Inflammatory macrophage treated with lipopolysaccharide for 4 hours (primary cell): Measurements from ENCODE around the gene ERCC5.

Experiments
- DNase-seq: peaks from one replicate; pipeline ENCODE4 v3.0.0-alpha.2; 2020

Gene ERCC5

DNA sequence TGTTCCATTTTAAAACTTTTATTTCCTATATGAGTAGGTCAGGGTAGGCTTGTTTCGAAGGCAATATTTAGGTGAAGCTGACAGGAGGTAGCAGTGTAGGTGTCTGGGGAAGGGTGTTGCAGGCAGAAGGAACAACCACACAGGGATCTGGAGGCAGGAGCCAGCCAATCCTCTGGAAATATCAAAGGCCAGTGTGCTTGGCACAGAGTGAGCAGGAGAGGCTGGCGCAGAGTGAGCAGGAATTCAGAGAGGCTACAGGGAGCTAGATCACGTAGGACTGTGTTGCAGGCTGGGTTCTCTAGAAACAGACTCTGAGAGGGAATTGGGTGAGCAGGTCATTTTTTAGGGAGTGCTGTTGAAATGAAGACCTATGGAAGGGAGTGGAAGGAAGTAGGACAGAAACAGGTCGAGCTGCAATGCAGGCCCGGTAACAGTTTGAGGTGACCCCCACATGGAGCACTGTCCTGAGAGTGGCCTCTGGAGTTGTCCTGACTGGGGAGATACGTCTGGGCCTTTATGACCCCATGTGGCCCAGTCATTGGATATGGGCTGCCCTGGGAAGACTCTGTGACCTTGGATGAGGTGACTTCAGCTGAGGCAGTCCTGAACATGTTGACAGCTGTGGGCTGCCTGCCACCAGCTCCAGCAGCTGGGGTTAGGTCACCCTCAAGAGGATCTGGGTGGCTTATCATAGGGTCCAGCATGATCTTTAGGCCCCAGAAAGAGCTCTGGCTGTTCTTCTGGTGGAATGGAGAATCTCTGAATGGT, 51.7 kb downstream of the ERCC5 start:
- DNase-seq: no peak

DNA sequence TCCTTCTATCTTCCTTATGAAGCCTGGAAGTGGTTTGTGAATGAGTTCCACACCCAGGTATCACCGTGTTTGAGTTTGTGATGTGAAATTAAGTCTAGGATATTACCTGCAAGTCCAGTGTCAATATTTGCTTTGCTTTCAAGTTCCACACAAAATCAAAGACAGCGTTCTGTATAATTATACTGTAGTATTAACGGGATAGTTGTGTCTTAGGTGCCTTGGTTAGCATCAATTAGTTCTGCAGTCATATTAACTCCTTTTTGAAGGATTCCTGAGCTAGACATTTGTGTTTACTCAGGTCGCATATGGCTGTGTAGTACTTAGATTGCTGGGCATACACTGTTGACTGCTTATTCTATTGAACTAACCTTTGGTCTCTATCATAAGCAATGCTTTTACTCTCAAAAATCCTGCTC, 54.4 kb downstream of the ERCC5 start:
- no peak for DNase-seq

DNA sequence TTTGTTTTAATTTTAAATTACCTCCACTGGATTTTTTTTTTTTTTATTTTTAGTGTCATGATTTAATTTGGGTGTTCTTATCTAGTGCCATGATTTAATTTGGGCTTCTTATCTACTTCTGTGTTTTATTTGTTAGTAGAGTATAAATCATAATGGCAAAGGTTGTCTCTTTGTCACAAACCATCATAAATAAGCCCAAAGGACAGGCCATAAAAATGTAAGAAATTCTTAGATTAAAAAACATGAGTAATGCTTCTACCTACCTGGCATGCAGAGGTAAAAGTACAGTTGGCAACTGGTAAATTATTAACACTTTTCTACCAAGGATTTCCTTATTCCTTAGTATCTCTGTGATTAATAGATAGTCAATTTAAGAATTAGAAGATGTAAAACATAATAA, 55.2 kb downstream of the ERCC5 start:
- DNase-seq: no peak

DNA sequence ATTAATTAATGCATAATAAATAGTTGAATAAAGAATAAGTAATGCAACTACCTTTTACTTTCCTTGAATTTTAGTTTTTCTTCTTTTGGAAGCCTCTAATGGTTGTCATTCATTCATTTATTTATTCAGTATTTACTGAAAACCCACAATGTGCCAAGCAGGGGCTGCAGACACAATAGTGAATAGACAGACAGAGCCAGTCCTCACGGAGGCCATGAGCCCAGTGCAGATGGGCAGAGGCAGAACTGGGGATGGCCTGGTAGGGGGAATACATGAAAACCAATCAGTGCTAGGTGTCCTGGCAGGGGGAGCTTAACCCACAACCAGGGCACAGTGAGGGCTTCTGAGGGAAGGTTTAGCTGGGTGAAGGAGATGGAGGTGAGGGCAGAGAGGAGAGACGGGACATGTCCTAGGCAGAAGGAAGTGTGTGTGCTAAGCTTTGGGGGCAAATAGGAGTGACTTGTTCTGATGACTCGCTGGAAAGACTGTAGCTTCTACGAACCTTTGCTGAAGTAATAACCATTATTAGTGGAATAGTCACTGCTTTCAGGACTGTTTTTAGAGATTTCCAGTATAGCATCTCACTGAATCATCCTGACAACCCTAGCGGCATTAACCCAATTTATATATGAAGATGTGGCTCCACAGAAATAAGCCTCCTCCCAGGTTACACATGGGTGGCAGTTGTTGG, 55.9 kb downstream of the ERCC5 start:
- no peak for DNase-seq

DNA sequence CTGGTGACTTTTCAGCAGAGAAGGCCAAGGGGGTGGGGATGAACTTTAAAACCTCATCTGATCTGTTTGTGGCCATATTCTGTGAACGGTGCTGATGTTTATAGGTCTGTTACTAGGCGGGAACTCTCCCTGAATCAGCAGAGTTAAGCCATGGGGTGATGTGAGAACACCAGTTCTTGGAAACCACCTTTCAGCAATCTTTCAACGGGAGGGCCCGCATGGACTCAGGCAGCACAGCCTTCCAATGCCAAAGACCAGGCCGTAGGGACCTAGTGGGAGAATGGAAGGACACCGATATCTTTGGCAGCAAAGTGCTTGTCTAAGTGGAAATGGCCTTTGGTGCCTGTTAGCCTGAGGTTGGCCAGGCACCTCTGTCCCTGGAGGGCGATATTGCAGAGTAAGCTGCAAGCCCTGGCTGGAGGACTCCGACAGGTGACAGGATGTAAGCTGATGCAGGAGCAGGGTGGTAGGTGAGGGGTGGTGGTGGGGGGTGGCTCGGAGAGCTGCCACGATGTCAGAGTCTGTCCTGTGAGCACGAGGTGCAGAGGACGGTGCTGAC, 57.0 kb downstream of the ERCC5 start:
- no peak for DNase-seq

DNA sequence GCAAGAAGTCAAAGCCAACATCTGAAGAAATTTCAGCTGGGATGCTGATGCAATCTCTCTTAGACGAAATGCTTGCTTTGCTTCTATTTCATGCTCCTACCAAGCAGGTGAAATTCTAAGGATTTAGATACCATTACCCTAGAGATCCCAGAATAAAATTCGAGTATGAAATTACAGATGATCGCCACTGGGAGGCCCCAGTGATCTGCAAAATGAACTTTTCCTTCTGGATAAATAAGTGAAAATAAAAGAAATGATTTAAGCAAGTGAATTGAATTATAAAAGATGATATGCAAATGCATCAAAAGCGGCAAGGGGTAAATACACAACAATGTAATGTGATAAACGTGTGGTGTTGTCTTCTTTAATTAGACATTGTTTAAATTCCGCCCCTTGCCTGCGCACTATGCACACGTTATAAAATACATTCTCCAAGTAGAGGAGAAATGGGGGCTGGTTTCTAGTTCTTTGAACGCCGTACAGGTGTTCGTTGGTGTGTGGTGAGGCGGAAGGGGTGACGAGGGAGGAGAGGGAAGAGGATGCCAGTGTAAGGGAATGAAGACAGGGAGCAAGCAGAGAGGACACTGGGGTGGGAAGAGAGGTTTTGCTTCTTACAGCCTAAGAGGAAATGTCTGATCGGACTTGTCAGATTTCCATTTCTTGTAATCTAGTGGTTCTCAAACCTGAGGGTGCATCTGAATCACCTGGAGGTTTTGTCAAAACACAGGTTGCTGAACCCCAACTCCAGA, 58.0 kb downstream of the ERCC5 start:
- DNase-seq: no peak

DNA sequence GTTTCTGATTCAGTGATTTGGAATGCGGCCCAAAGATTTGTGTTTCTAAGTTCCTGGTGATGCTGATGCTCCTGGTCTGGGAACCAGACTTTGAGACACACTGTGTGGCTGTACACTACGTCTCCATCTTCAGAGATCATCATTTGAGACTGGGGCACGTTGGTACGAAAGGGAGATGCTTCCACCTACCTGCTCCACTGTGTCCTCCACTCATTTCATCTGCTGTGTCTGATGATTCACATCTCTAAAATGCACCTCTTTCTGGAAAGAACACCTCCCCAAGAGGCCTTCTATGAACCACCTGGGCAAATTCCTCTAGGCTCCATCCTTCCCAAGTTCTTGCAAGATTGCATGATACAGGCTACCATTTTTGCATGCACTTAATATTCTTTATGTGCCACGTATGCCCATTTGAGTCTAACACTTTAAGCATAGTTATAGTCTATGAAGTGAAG, 58.6 kb downstream of the ERCC5 start:
- no peak for DNase-seq

DNA sequence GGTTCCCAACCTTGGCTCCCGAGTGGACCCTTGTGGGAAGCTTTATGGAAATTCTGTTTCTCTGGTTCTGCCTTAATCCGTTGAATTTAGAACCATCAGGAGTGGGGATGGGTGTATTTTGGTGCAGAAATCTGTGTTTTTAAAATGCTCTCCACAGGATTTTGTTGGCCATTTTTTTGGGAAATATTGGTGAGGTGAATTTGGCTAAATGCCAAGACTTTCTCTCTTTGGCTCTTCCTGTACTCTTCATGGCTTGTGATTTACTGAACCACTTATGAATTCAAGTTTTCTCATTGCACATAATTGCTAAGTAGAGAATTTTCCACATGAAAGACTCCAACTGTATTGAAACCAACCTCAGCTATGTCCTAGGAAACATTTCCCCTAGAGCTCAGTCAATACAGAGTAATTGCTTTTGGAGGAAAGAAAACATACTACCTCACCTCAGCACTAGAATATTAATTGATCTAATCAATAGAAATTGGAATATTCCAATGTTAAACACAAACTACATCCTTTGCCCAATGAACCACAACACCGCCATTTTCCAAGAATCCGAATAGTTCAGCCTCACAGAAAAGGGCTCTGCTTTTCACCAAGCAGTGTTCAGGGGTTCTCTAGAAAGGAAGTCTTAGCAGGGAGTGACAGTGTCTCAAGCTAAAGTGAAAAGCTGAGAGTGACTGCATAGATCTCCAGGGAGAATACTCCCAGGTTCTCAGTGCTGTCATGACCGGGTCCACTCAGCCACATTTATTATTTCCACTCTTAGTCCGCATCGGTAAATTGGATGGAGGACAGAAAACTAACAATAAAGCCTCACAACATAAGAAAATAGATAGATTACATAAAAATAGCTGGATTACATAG, 60.3 kb downstream of the ERCC5 start:
- no peak for DNase-seq

DNA sequence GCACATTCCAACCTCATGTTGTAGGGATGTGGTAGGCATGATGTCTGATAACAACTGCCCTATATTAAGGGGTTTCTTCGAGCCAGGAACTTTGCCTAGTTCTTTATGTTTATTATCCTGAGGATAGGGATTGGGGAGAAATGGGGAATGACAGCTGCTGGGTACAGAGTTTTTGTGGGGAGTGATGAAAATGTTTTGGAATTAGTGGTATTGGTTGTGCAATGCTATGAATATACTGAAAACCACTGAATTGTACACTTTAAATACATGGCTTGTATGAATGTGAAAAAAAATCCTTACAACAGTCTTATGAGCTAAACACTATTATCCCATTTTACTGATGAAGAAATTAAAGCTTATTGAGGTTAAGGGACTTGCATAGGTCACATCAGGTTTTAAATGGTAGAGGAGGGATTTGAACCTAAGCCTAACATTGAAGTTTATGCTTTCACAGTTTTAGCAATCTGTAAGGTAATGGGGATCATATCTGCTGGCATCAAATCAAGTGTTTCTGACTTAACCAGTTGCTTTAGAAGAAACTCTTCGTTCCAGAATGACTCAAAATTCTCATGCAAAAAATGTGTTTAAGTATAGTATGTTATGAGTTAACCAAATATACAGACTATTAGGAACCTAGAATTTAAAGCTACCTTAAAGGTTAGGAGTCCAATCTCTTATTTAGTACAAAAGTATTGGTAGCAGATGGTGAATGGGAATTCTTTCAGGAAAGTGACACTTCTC, 61.4 kb downstream of the ERCC5 start:
- no peak for DNase-seq

DNA sequence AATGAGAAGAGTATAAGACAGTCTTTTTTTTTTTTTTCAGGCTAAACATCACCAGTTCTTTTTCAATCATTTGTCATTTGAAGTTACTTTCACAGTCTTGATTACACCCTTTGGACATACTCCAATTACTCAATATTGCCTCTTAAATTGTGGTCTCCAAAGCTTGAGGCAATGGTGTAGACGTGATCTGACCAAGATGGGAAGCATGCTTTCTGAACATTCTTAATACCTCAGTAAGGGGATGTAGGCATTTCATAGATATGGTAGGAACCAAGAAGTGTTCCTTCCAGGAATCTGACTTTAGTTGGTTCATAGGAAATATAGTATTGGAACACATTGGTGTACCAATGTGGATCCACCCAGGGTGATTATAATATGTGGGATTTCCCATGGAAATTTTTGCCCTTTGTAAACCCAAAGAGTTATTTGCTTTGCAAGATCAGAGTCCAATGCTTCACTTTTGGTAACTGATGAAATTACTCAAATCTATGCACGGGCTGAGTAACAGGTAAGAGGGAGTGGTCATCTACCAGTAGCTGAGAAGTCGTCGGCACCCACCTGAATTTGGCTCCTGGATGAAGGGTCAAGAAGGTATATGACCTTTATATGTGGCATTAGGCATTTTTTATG, 62.2 kb downstream of the ERCC5 start:
- DNase-seq: no peak

DNA sequence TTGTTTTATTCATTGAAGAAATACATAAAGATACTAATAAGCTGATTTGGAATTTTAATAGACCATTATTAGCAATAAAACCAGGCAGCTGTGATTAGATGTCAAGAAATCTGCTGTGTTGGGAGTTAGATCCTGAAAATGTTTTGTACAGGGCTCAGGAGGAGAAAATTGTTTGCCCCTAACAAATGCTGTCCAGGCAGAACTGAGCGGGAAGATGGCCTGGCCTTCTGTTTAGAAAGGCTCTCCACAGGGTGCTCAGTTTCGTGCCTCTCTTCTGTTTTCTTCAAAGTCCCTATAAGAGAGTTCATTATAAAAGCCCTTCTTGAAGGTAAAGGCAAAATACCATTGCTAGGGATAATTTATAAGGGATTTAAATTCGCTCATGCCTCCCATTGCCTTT, 64.1 kb downstream of the ERCC5 start:
- no peak for DNase-seq

DNA sequence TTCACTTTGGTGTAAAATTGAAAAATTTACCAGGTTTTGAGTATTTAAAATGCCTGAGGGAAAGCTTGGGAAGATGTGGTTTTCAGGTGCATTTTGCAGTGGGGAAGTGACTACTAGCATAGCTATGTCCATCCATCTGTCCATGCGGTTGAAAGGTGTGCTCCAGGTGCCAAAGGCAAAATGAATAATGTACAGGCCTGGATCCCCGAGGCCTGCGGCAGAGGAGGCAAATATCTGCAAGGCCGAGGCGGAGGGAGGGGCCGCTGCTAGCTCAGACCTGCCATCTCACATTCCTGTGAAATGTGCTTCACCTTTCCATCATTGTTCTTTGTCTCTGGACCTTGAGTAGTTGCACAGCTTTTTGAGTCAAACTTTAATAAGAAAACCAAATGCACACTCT, 65.5 kb downstream of the ERCC5 start:
- DNase-seq: no peak

DNA sequence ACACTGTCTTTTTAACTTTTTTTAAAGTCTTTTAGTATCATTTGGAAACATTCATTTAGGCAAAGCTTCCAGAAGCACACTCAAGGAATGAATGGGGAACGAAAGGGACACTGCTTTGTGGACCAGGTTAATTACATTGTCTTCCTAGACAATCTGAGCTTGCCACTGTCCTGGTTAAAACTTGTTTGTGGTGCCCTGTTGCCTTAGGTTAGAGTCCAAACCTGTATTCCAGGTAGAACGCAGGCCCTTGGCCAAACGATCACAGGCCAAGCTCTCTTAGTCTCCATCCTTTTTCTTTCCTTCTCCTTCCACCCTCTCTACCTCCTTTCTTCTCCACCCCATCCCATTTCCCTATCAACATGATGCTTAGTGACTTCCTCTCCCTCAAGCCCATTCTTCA, 66.8 kb downstream of the ERCC5 start:
- DNase-seq: no peak

DNA sequence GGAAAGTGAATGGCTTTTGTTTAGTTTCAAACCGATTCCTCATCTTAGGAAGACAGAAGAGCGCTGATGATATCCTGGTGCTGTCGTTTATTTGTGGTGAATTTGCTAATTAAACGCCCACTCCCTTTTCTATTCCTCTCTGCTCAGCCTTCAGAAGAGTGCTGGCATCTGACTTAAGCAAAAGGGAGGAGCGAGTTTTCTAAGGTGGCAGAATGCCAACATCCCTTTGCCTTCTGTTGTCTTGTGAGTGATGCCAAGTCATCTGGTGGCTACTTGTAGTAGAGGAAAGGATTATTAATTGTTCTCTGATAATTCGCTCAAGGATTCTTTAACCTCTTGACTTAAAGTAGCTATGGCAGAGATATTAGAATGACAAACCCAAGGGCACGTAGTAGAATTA, 68.1 kb downstream of the ERCC5 start:
- DNase-seq: no peak

DNA sequence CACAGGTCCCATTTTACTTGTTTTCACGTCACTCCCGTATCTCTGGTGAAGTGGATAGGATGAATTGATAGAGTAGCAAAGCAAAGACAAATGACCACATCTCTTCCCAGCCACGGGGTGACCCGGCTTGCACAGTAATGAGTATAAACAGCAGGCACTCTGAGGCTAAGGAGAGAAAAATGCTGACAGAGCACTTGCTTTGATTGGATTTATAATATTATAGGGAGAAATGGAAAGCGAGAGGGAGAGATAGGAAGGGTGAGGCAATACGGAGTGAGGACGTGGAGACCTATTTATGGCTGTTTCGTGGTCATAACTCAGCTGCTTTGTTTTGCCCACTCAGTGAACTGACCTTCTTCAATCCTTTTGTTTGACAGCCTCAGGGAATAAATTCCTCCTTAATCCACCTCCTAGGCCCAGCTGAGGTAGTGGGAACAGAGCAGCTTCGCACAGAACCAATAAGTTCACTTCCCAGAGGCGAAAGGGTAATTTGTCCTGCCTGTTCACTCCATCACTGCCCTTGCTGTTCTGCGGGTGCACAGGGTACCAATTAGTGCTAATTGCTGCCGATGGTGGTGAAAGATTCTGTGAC, 68.6 kb downstream of the ERCC5 start:
- DNase-seq: no peak

DNA sequence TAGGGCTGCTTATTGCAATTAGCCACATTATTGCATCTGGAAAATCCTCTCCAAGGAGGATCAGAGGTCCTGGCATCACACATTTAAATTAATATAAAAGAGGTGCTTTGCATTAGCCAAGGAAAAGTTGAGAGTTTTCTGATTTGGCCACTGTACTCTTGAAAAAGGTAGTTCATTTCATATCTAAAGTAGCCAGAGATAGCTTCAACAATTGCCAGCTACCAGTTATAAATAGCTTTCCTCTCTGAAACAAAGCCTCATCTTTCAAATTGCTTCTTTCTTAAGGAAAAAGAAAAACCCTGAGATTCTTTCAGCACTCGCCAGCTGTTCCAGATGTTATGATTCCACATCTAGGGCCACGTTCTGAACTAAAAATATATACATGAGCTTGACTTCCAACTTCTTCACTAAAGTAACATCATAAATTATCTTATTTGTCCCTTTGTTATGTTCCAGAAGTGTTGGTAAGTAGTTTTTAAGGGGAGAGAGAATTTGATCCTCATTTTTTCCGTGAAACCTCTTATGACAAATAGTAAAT, 69.6 kb downstream of the ERCC5 start:
- DNase-seq: no peak

DNA sequence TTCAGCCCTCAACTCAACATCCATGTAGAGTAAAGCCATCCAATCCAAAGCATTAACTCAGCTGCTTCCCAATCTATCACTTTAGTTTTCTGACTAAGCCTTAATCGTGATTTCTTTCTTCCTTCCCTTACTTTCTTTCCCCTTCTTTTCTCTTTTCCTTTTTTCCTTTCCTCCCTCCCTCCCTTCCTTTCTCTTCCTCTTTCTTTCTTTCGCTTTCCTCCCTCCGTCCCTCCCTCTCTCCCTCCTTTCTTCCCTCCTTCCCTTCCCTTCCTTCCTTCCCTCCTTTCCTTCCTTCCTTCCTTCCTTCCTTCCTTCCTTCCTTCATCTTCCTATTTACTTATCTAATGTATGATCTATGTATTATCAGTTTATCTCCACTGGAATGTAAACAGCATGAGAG, 71.2 kb downstream of the ERCC5 start:
- no peak for DNase-seq

DNA sequence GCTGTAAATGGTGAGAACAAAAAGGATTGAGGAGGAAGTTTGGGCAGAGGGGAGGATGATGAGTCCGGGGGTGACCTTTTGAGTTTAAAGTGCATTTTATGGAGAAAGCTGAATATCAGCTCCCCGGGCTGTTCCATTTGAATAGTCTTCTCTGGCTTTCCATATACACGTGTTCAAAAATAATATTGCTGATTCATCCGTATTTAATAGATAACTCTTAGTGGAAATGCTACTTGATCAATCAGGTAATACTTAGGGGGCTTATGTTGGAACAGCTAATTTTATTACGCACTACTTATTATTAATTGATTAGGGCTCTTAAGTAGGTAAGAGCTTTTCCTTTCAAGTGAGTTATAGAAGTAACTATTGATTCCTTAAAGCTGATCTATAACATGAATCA, 76.4 kb downstream of the ERCC5 start:
- DNase-seq: no peak
